SK-N-MC (cell line): ENCODE measurements around the gene RNF130.

Source experiments
- DNase-seq: peaks from one replicate; pipeline ENCODE4 v3.0.0-alpha.2; 2011; ENCODE audit warnings: low read depth, low spot score
- H3K27ac ChIP-seq: fragments of 200-600 bp; sonication (generic); 2 replicates; pipeline ENCODE4 v1.5.1; 2016; ENCODE audit warnings: mixed run types
- H3K36me3 ChIP-seq: fragments of 200-600 bp; sonication (generic); 2 replicates; pipeline ENCODE4 v1.6.1; 2017; ENCODE audit warnings: antibody characterized with exemption, low read length, mixed read lengths; ENCODE audit not compliant: insufficient read depth
- H3K4me3 ChIP-seq: fragments of 200-600 bp; sonication (generic); 2 replicates; pipeline ENCODE4 v1.5.1; 2016
- H3K9ac ChIP-seq: fragments of 200-600 bp; sonication (generic); 2 replicates; pipeline ENCODE4 v1.8.0; 2017; ENCODE audit warnings: mixed run types, mixed read lengths; ENCODE audit not compliant: insufficient read length
- H3K9me3 ChIP-seq: fragments of 200-600 bp; sonication (generic); 2 replicates; pipeline ENCODE4 v1.6.1; 2017; ENCODE audit warnings: low read depth, mild to moderate bottlenecking, antibody characterized with exemption, low read length, moderate library complexity, mixed read lengths
- EZH2 ChIP-seq: fragments of 200-600 bp; sonication (generic); IDR thresholded peaks from one replicate; pipeline ENCODE4 v1.6.1; 2017; ENCODE audit warnings: antibody characterized with exemption
- FOXP2 ChIP-seq: optimal IDR thresholded peaks from 2 replicates; pipeline ENCODE3; 2011; ENCODE audit warnings: mild to moderate bottlenecking, moderate library complexity; ENCODE audit not compliant: insufficient read depth; ENCODE audit errors: extremely low read length, control extremely low read depth
- POLR2AphosphoS5 ChIP-seq: IDR thresholded peaks from 2 replicates; pipeline ENCODE4 v1.6.1; 2012; ENCODE audit warnings: mild to moderate bottlenecking, low read depth, low read length, borderline replicate concordance

Gene RNF130

DNA sequence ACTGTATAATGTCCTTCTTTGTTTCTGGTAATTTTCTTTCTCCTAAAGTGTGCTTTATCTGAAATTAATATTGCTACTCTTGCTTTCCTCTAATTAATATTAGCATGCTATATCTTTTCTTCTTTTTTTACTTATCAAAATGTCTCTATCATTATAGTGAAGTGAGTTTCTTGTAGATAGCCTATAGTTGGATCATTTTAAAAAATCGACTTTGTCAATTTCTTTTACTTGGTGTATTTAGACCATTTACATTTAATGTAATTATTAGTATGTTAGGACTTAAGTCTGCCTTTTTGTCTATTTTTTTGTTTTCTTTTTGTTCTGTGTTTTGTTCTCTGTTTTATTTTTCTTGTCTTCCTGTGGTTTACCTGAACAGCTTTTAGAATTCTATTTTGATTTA lies 35.4 kb upstream of the RNF130 start:
- H3K36me3 ChIP-seq, result no peaks in the 10 kb centered on the region
- TF ChIP-seq POLR2AphosphoS5 (no peak), FOXP2 (no peak), EZH2 (no peak)
- H3K4me3 ChIP-seq, result no peak overlapping the region
- H3K9me3 ChIP-seq, result no peaks in the 10 kb centered on the region
- no peak overlapping the region for H3K27ac ChIP-seq
- H3K9ac ChIP-seq, result no peak overlapping the region
- no peak for DNase-seq

DNA sequence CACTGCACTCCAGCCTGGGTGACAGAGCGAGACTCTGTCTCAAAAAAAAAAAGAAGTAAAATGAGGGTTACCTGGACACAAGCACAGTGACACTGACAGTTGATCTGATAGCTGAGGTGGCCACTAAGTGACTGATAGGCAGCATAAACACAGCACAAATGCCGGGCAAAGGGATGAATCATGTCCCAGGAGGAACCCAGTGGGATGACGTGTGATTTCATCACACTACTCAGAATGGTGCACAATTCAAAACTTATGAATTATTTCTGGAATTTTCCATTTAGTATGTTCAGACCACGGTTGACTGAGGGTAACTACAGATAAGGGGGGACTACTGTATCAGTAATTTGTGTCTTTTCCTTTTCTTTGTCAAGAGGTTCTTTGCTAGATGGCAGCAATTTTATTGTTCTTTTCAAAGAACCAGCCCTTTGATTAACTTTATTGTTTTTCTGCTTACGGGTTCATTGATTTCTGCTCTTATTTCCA lies 34.3 kb upstream of the RNF130 start:
- DNase-seq, result no peak
- TF ChIP-seq EZH2, result no peak
- TF ChIP-seq FOXP2, result no peak
- TF ChIP-seq POLR2AphosphoS5, result no peak
- Histone ChIP-seq H3K27ac (no peak overlapping the region), H3K36me3 (no peaks in the 10 kb centered on the region), H3K9ac (no peak overlapping the region), H3K4me3 (no peak overlapping the region), H3K9me3 (no peaks in the 10 kb centered on the region)

DNA sequence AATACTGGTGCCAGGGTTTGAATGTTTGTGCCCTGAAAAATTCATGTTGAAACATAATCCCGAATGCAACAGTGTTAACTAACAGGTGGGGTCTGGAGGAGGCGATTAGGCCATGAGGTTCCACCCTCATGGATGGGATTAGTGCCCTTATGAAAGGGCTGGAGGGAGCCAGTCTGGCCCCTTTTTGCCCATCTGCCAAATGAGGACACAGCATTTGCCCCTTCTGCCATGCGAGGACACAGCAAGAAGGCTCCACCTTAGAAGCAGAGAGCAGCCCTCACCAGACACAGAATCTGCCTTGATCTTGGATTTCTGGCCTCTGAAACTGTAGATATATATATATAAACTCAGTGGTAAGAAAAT lies 32.6 kb upstream of the RNF130 start:
- Histone ChIP-seq H3K36me3 (no peaks in the 10 kb centered on the region), H3K9ac (no peak overlapping the region), H3K9me3 (no peaks in the 10 kb centered on the region), H3K27ac (no peak overlapping the region), H3K4me3 (no peak overlapping the region)
- no peak for TF ChIP-seq FOXP2
- no peak for TF ChIP-seq EZH2
- TF ChIP-seq POLR2AphosphoS5, result no peak
- DNase-seq, result no peak

- Histone ChIP-seq H3K27ac (no peak overlapping the region), H3K9ac (no peak overlapping the region), H3K9me3 (no peaks in the 10 kb centered on the region), H3K36me3 (no peaks in the 10 kb centered on the region), H3K4me3 (no peak overlapping the region)
- no peak for DNase-seq
- TF ChIP-seq FOXP2 (no peak), POLR2AphosphoS5 (no peak), EZH2 (no peak)
These were observed 32.1 kb upstream of the RNF130 start for GRCh38 chr5:180103487-180104167.

- Histone ChIP-seq H3K9ac (no peak overlapping the region), H3K27ac (no peak overlapping the region)
These were observed 31.1 kb upstream of the RNF130 start for GRCh38 chr5:180102636-180103035.

DNA sequence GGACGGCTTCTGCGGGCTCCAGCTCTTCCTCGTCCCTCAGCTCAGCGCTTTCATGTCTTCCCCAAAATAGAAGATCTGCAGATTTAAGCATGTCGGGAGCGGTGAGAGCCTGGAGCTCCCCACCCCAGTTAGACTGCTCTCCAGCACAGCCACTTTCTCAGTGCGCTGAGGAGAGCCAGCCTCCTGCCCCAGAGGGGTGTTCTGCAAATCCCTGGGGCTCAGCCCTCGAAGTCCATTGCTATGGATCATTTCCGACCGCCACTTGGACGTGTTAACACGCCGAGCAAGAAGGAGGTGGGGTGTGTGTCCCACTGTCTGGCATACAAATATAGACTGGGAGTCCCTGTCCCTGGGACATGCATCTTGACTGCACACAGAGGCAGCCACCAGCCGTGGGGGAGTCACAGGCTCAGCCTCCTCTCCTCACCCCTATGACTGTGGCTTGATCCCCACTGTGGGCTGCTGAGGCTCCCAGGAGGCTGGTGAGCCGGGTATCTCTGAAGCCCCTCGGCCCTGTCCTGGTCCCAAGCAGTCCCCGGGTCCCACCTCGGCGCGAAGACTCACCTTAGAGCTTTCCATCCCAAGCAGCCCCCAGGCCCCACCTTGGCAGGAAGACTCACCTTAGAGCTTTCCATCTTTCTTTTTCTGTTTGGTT lies 30.0 kb upstream of the RNF130 start:
- Histone ChIP-seq H3K9me3 (no peaks in the 10 kb centered on the region), H3K9ac (no peak overlapping the region), H3K27ac (no peak overlapping the region), H3K4me3 (no peak overlapping the region), H3K36me3 (no peaks in the 10 kb centered on the region)
- no peak for DNase-seq
- TF ChIP-seq FOXP2 (no peak), EZH2 (no peak), POLR2AphosphoS5 (no peak)

More at GRCh38 chr5:180102636-180103035, 31.1 kb upstream of the RNF130 start:
- TF ChIP-seq FOXP2, result no peak
- TF ChIP-seq EZH2, result no peak
- no peak for TF ChIP-seq POLR2AphosphoS5
- Histone ChIP-seq H3K36me3 (no peaks in the 10 kb centered on the region), H3K4me3 (no peak overlapping the region), H3K9me3 (no peaks in the 10 kb centered on the region)
- no peak for DNase-seq

DNA sequence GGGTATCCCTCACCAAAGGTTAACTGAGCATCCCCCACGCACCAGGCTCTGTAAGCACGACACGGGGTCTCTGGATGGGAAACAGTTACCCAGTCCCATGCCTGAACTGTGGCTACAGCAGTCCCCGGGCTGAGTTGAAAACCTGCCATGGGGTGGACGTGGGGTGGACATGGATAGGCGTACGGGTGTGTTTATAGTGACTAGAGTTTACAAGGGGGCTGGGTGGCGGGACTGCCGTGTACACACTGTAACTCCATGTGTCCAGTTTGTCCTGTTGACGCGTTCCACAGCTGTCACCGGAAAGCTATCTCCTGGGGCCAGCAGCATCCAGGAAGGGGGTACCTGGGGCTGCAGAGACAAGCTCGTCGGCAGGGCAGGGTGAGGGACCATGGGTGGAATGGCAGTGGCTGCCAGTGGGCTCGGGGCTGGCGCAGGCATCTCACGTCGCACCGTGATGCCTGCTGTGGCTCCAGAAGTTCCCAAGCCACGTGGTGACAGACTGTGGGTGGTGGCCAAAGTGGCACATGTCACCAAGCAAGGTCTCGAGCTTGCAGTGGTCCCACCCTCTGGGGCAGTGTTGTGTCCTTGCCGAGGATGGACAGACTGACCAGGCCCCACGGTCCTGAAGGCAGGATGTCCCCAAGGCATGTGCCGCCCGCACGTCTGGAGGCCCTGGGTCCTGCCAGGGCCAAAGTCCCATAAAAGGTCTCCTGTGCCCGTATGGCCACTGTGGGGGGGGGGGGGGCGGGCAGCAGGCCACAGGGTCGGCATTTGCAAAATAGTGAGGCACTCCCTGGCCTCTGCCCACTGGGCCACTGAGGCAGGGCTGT lies 29.3 kb upstream of the RNF130 start:
- no peak for DNase-seq
- Histone ChIP-seq H3K9ac (no peak overlapping the region), H3K36me3 (no peaks in the 10 kb centered on the region), H3K9me3 (no peaks in the 10 kb centered on the region), H3K4me3 (no peak overlapping the region), H3K27ac (no peak overlapping the region)
- TF ChIP-seq EZH2 (no peak), POLR2AphosphoS5 (no peak), FOXP2 (no peak)
